PC-9 (cell line): ENCODE measurements around the gene GMNC.

Experiments
- CTCF ChIP-seq: fragments of 200-600 bp; sonication (generic); conservative IDR thresholded peaks from 2 replicates; pipeline ENCODE4 v1.6.1; 2017; ENCODE audit warnings: mixed run types, antibody characterized with exemption, mild to moderate bottlenecking, moderate library complexity
- EZH2 ChIP-seq: fragments of 200-600 bp; sonication (generic); IDR thresholded peaks from 2 replicates; pipeline ENCODE4 v1.8.0; 2017; ENCODE audit warnings: antibody characterized with exemption, low read depth

DNA sequence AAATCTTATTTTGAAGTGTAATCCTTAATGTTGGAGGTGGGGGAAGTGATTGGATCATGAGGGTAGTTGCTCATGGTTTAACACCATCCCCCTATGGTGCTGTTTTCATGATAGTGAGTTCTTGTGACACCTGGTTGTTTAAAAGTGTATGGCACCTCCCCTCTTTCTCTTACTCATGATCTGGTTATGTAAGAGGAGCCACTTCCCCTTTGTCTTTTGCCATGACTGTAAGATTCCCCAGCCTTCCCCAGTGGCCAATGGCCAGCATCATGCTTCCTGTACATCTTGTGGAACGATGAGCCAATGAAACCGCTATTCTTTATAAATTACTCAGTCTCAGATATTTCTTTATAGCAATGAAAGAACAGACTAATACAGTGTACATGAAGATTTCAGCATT, 39.8 kb upstream of the GMNC start:
- TF ChIP-seq EZH2 (no peak), CTCF (no peak)
